NOMO-1 treated with DMSO at 0.1 percent for 48 hours (cell line): ENCODE data around the gene KCTD14.
"Not testable (repeated sequence)": the region's sequence is repeated elsewhere in the genome, so short reads cannot be mapped to it uniquely, and the experiment has no call there.

ENCODE experiments used
- DNase-seq: peaks from one replicate; lab custom pipeline; 2025; ENCODE audit not compliant: unreplicated experiment; lab: John Stamatoyannopoulos, UW

KCTD14 gene

GRCh38 chr11:78022397-78023396, at the start of gene KCTD14:
Gene KCTD14, minus strand, starts transcription at chr11:78023276. Its CDS starts 27 bp downstream, at chr11:78023249.
- DNase-seq, result no peak

GRCh38 chr11:78072455-78072854, 49.4 kb upstream of the KCTD14 start:
- DNase-seq, result no peak

GRCh38 chr11:78071717-78072116, 48.6 kb upstream of the KCTD14 start:
- DNase-seq, result no peak

GRCh38 chr11:78070621-78071020, 47.5 kb upstream of the KCTD14 start:
- DNase-seq, result no peak

GRCh38 chr11:78069465-78069864, 46.4 kb upstream of the KCTD14 start:
- no peak for DNase-seq

DNA sequence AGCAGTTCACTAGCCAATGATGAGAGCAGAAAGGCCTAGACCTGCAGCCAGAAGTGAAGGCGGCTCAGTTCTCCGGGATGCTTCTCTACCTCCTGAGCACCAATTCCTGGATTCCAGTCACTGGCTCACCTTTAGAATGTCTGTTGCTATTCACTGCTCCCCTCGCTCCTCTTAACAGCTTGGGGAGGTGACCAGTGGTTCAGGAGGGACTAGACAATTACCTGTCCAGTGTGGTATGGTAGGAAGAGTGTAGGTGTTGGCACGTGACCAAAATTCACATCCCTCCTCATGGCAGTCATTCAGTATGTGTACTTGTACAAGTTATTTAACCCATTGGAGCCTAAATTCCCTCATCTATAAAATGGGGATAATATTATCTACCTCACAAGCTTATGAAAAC, 44.6 kb upstream of the KCTD14 start:
- DNase-seq, result no peak

- no peak for DNase-seq
These were observed 43.4 kb upstream of the KCTD14 start for GRCh38 chr11:78066471-78066870.

DNA sequence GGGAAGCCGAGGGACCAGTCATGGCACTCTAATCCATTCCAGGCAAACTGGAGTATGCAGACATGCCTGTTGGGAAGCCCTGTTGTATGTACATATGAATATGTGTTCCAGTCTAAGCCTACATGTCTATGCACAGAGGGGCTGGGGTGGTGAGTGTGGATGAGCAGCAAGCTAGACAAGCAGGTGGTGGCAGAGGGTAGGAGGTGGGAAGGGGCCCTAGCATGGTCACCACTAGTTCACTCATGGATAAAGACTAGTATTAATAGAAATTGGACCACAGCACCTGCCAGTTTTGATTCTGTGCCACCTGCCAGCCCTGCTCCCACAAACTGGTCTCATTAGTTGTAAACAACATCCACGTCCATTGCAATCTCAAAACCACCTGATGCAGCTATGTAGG, 42.1 kb upstream of the KCTD14 start:
- no peak for DNase-seq

GRCh38 chr11:78063440-78064181, 40.5 kb upstream of the KCTD14 start, which contains the start of gene THRSP:
Gene THRSP, plus strand, starts transcription at chr11:78063861. Its CDS starts 21 bp downstream, at chr11:78063882.
- no peak for DNase-seq

DNA sequence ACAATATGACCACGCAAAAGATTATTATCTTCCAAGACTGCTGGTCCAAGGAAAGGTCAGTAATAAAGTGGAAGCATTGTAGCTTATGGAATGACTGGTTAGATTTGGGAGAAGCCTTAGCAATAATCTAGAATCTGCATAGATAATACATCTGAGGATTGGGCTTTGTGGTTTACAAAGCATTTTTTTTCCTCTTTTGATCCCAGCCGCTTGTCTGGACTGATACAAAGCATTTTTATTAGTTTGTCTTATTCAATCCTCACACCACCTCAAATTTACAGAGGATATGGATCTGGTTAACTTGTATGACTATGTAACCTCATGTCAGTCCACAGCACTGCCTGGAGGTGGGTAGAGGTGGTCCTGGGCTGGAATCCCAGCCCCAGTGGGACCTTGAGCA, 39.6 kb upstream of the KCTD14 start:
- DNase-seq, result no peak

DNA sequence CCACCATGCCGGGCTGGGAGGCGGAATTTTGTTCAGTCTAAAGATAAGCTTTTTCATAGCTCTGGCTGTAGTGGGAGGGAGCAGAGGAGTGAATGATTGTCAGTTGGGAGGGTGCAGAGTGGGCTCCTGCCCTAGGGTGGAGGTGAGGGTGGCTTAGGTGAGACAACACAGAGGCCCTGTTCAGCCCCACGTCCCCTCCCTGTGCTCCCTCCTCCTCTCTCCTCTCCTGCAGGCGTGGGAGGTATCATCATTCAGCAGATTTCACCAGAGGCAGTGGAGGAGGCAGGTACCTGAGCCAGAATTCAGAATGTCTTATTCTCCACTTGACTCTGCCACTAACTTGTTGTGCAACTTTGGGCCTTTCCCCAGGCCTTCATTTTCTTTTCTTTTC, 38.8 kb upstream of the KCTD14 start:
- no peak for DNase-seq

GRCh38 chr11:78061088-78061920, 38.2 kb upstream of the KCTD14 start:
- DNase-seq, result no peak

- no peak for DNase-seq
These were observed 37.5 kb upstream of the KCTD14 start for GRCh38 chr11:78060533-78060932.

- not testable (repeated sequence) for DNase-seq
These were observed 36.8 kb upstream of the KCTD14 start for GRCh38 chr11:78059749-78060328.

DNA sequence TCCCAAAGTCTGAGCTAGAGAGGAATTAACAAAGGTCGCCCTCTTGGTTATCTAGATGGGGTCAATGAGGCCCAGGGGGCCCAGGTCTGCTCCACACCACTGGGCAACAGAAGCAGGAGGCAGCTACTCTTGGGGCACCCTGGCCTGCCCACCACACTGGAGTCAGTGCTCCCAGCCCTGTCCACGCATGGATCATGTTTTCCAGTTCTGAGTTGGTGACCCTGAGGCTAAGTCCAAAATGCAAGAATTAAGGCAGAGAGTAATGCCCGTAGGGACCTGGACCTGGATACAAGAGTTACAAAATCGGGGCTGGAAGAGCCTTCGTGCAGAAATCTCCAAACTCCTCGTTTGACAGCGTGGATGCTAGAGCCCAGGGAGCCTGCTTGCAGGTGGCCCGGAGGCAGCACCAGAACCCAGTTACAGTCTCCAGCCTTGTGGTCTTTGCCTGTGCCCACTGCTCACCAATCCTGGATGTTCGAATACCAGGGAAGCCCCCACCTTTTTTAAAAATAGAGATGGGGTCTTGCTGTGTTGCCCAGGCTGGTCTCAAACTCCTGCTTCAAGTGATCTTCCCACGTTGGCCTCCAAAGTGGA, 34.5 kb upstream of the KCTD14 start:
- DNase-seq, result no peak

- DNase-seq, result no peak
These were observed 33.0 kb upstream of the KCTD14 start for GRCh38 chr11:78056093-78056492.

- DNase-seq, result no peak
These were observed 31.9 kb upstream of the KCTD14 start for GRCh38 chr11:78054971-78055370.

DNA sequence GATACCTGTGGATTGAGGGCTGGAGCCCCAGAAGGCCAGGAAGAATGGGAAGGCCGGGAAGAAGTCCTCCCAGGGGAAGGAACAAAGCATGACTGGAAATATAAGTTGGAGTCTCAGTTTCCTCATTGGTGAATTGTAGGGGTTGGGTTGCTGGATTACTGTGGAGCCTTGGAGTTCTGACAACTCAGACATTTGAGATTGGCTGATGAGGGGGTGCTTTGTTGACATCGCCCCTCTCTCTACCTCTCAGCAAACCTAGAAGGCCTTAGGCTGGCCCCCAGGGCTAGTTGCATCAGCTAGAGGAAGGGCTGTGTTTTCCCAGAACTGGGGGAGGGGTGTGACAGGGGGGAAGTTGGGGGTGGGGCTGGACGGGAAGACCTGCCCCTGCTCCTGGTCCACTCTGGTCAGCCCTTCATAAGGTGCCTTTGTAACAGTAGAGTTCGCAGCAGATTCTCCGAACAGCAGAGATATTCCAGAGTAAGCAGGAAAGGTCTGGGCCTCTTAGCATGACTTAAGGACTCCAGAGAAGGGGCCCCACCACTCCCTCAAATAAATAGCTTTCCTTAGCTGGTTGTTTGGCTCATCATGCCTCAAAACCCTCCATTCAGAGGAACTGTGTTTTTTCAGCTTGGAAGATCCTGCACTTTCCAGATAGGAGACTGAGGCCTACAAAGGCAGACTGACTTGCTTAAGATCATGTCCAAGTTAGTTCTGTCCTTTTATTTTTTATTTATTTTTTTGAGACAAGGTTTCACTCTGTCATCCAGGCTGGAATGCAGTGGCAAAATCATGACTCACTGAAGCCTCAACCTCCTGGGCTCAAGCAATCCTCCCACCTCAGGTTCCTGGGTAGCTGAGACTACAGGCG, 28.1 kb upstream of the KCTD14 start:
- no peak for DNase-seq

GRCh38 chr11:78049348-78049747, 26.3 kb upstream of the KCTD14 start:
- no peak for DNase-seq
